AG04449 (cell line): ENCODE data around the gene FYCO1.

Experiments used
- CTCF ChIA-PET: fragments of 350-600 bp; formaldehyde crosslinking; extraction: SDS; loops from one replicate; lab custom pipeline; 2021; ENCODE audit warnings: antibody characterized with exemption; lab: Yijun Ruan, JAX
- POLR2A ChIA-PET: fragments of 400-600, 350-600 bp; formaldehyde crosslinking; extraction: SDS; loops from one replicate; lab custom pipeline; 2020; ENCODE audit warnings: antibody characterized with exemption, inconsistent platforms; lab: Yijun Ruan, JAX
- DNase-seq: peaks from one replicate; pipeline ENCODE4 v3.0.0-alpha.2; 2010; ENCODE audit warnings: low read depth, low spot score
- H3K4me3 ChIP-seq: 2 replicates; pipeline ENCODE4 v1.5.1; 2011; ENCODE audit warnings: low read depth, mild to moderate bottlenecking, control low read depth, low read length
- CTCF ChIP-seq: IDR thresholded peaks from one replicate; pipeline ENCODE4 v1.5.1; 2011; ENCODE audit warnings: mild to moderate bottlenecking, moderate library complexity, low read length, control low read depth, inconsistent platforms; ENCODE audit not compliant: insufficient read depth; ENCODE audit errors: missing control alignments

FYCO1 gene

GRCh38 chr3:45887285-45887684 is 108.3 kb downstream of the FYCO1 start:
- DNase-seq: no peak
- ChIA-PET POLR2A (no interaction called here), CTCF (interaction anchor here (0.8 to 1.4 kb wide), 4 partner anchors 9 to 46 kb away, joined by 3 to 4 read pairs (median 4); no protein-coding TSS in a partner anchor)
- TF ChIP-seq CTCF: no peak
- H3K4me3 ChIP-seq: no peak overlapping the region

GRCh38 chr3:45885979-45886705 is 109.5 kb downstream of the FYCO1 start, which contains the start of gene CCR9:
Gene CCR9, plus strand, starts transcription at chr3:45886543. Its CDS starts 8,391 bp downstream, at chr3:45894934.
- ChIA-PET CTCF (interaction anchor here (0.8 to 1.0 kb wide), 2 partner anchors 53 to 125 kb away, joined by 3 read pairs; no protein-coding TSS in a partner anchor), POLR2A (interaction anchor here (0.5 kb wide), 1 partner anchor 284 kb away, joined by 3 read pairs; no protein-coding TSS in a partner anchor)
- no peak within 1 kb of the TSS for H3K4me3 ChIP-seq
- TF ChIP-seq CTCF: no peak
- no peak for DNase-seq

GRCh38 chr3:45884368-45885201 is 111.0 kb downstream of the FYCO1 start:
- CTCF ChIA-PET: interaction anchor here (0.9 to 1.0 kb wide), 3 partner anchors 13 to 56 kb away, joined by 3 read pairs; no protein-coding TSS in a partner anchor
- no peak for TF ChIP-seq CTCF
- no peak for DNase-seq

GRCh38 chr3:45881078-45882022 is 114.3 kb downstream of the FYCO1 start:
- H3K4me3 ChIP-seq: no peak overlapping the region
- ChIA-PET POLR2A (no interaction called here), CTCF (interaction anchor here (1.0 to 1.4 kb wide), 3 partner anchors 9 to 198 kb away, joined by 3 to 5 read pairs (median 3); no protein-coding TSS in a partner anchor)
- TF ChIP-seq CTCF: no peak
- DNase-seq: no peak

More at GRCh38 chr3:45884368-45885201, 111.0 kb downstream of the FYCO1 start:
- no peak overlapping the region for H3K4me3 ChIP-seq
- POLR2A ChIA-PET: no interaction called here

GRCh38 chr3:45880725-45881077 is 114.9 kb downstream of the FYCO1 start:
- DNase-seq: no peak
- no peak overlapping the region for H3K4me3 ChIP-seq
- ChIA-PET POLR2A (no interaction called here), CTCF (interaction anchor here (1.0 to 1.4 kb wide), 3 partner anchors 10 to 198 kb away, joined by 3 to 5 read pairs (median 3); no protein-coding TSS in a partner anchor)
- TF ChIP-seq CTCF: no peak
